GM23248 (cell line): ENCODE measurements around the gene ITGB6. TPM values are rescaled to one million over a fixed set of nuclear protein-coding genes. Genes with fewer than 3 reads are reported as not detected.
A peak's percentile ranks its signal among the peaks of the same experiment; 100 is the strongest.
"Not testable (repeated sequence)": the region's sequence is repeated elsewhere in the genome, so short reads cannot be mapped to it uniquely, and the experiment has no call there.

Source experiments
- DNase-seq: peaks from one replicate; pipeline ENCODE4 v3.0.0-alpha.2; 2015
- H2AFZ ChIP-seq: fragments of 200-600 bp; sonication (generic); 2 replicates; pipeline ENCODE4 v1.6.1; 2016; ENCODE audit warnings: antibody characterized with exemption
- H3F3A ChIP-seq: fragments of 200-600 bp; sonication (generic); 2 replicates; pipeline ENCODE4 v1.6.1; 2016; ENCODE audit warnings: mild to moderate bottlenecking, antibody characterized with exemption, mixed run types; ENCODE audit not compliant: insufficient read depth
- H3K27ac ChIP-seq: fragments of 200-600 bp; sonication (generic); 2 replicates; pipeline ENCODE4 v1.5.1; 2016; ENCODE audit warnings: mild to moderate bottlenecking
- H3K27me3 ChIP-seq: fragments of 200-600 bp; sonication (generic); replicated peaks from 2 replicates; pipeline ENCODE4 v1.6.1; 2016; ENCODE audit warnings: mild to moderate bottlenecking; ENCODE audit not compliant: insufficient read depth
- H3K36me3 ChIP-seq: fragments of 200-600 bp; sonication (generic); 2 replicates; pipeline ENCODE4 v1.6.1; 2016; ENCODE audit warnings: low read depth, mild to moderate bottlenecking
- H3K4me1 ChIP-seq: fragments of 200-600 bp; sonication (generic); 2 replicates; pipeline ENCODE4 v1.6.1; 2016; ENCODE audit warnings: mild to moderate bottlenecking; ENCODE audit not compliant: insufficient read depth
- H3K4me2 ChIP-seq: fragments of 200-600 bp; sonication (generic); one replicate; pipeline ENCODE4 v1.6.1; 2016; ENCODE audit warnings: mild to moderate bottlenecking; ENCODE audit not compliant: unreplicated experiment
- H3K4me3 ChIP-seq: fragments of 200-600 bp; sonication (generic); 2 replicates; pipeline ENCODE4 v1.5.1; 2016; ENCODE audit warnings: mild to moderate bottlenecking
- H3K79me2 ChIP-seq: fragments of 200-600 bp; sonication (generic); 2 replicates; pipeline ENCODE4 v1.6.1; 2016; ENCODE audit warnings: mild to moderate bottlenecking; ENCODE audit not compliant: insufficient read depth
- H3K9ac ChIP-seq: fragments of 200-600 bp; sonication (generic); 2 replicates; pipeline ENCODE4 v1.6.1; 2016; ENCODE audit warnings: mild to moderate bottlenecking
- H3K9me2 ChIP-seq: fragments of 200-600 bp; sonication (generic); 2 replicates; pipeline ENCODE4 v1.6.1; 2016; ENCODE audit warnings: mixed run types, mild to moderate bottlenecking, moderate library complexity; ENCODE audit not compliant: insufficient read depth
- H3K9me3 ChIP-seq: fragments of 200-600 bp; sonication (generic); one replicate; pipeline ENCODE4 v1.6.1; 2017; ENCODE audit warnings: low read depth
- H4K20me1 ChIP-seq: fragments of 200-600 bp; sonication (generic); 2 replicates; pipeline ENCODE4 v1.6.0; 2016; ENCODE audit not compliant: insufficient read depth
- EZH2 ChIP-seq: fragments of 200-600 bp; sonication (generic); IDR thresholded peaks from 2 replicates; pipeline ENCODE4 v1.6.1; 2018; ENCODE audit warnings: antibody characterized with exemption, mild to moderate bottlenecking; ENCODE audit not compliant: insufficient read depth, poor library complexity, severe bottlenecking
- EZH2phosphoT487 ChIP-seq: fragments of 200-600 bp; sonication (generic); IDR thresholded peaks from 2 replicates; pipeline ENCODE4 v1.6.1; 2018; ENCODE audit warnings: antibody characterized with exemption, moderate library complexity, mild to moderate bottlenecking, low read depth; ENCODE audit not compliant: insufficient read depth
- WGBS, 2 experiments: methylation state at CpG; one replicate each; pipeline ENCODE4 v1.1.6; 2015 to 2017; ENCODE audit warnings: low lambda C conversion rate in 2 of 2, low coverage in 1 of 2; ENCODE audit errors: missing lambda C conversion rate in 2 of 2; 5-methylcytosine and 5-hydroxymethylcytosine counted together
- in situ Hi-C: fragments of 300-500 bp; cut with MboI; formaldehyde crosslinking; loops from 2 replicates; pipeline ENCODE4 v1.15.0; 2020
- polyA plus RNA-seq: library from polyadenylated mRNA; unstranded; fragments of >200 nt; fragmentation: Nextera tagmentation; extraction: Ambion mirVana; gene quantifications from 2 replicates; pipeline ENCODE4 v1.2.1, GENCODE V29; 2016
- total RNA-seq: library from RNA; depleted of rRNA; stranded (reverse); fragments of >200 nt; shearing (Covaris generic); gene quantifications from 2 replicates; pipeline ENCODE4 v1.2.3, GENCODE V29; 2014

The ITGB6 gene
- total and polyA plus RNA-seq, 2 experiments from 2014 or later, result 0.05 TPM; not detected in 1

DNA sequence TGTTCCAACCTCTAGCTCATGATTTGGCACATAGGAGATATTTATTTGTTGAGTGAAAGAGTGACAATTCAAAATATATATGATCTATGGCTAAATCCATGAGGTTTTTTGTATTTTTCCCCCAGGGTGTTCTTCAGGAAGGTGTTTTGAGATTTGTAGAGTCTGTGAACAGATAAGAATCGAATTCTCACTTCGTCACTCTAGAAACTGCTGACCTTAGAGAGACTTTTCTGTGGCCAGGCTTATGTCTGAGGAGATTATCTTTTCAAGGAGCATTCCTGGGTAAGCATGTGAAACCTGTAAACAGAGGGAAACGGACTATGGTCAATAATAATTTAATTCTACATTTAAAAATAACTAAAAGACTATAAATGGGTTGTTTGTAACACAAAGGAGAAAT lies 849 bp upstream of the ITGB6 start:
- Histone ChIP-seq H3K9me2 (no peaks in the 10 kb centered on the region), H3K9ac (no peak overlapping the region), H3K36me3 (no peaks in the 10 kb centered on the region), H2AFZ (no peak overlapping the region), H3K4me2 (no peak overlapping the region), H3K27me3 (no peaks in the 10 kb centered on the region), H3K79me2 (no peaks in the 10 kb centered on the region), H3F3A (peaks cover 17% of the 10 kb centered on the region), H3K9me3 (no peaks in the 10 kb centered on the region), H3K27ac (no peak overlapping the region), H3K4me3 (no peak overlapping the region), H3K4me1 (peaks cover 18% of the 10 kb centered on the region), H4K20me1 (no peaks in the 10 kb centered on the region)
- in situ Hi-C loops, result no loop called here
- no peak for DNase-seq
- WGBS, 2 experiments, result 93 to 94% methylated on average over 3 of the region's 3 CpGs
- TF ChIP-seq EZH2phosphoT487, result no peak
- no peak for TF ChIP-seq EZH2

DNA sequence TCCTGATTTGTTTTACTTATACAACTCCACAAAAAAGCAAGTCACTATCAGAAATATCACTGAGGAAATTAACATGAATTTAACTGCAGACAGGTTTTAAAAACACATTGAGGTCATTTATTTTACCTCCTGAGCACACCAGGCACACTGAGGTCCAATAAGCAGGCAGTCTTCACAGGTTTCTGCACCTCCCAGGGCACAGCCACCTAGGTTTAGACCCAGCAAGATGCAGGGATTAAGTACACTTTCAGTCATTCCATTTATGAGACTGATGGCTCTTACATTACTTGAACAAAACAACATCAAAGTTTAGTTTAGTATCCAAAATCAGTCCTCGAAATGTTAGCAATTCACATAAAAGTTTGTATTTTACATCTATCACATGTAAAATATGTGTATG lies 1.0 kb downstream of the ITGB6 start:
- H2AFZ ChIP-seq, result no peak overlapping the region
- H3K27me3 ChIP-seq, result no peaks in the 10 kb centered on the region
- no peak for DNase-seq
- TF ChIP-seq EZH2 (no peak), EZH2phosphoT487 (no peak)
- no peak overlapping the region for H3K4me2 ChIP-seq
- H4K20me1 ChIP-seq, result no peaks in the 10 kb centered on the region
- H3K9ac ChIP-seq, result no peak overlapping the region
- in situ Hi-C loops, result no loop called here
- no peaks in the 10 kb centered on the region for H3K9me3 ChIP-seq
- no peak overlapping the region for H3K4me3 ChIP-seq
- H3K4me1 ChIP-seq, result 0 out of 2 replicates have a peak, but pooled peaks cover under 1% of the 10 kb centered on the region
- no peaks in the 10 kb centered on the region for H3K36me3 ChIP-seq
- H3F3A ChIP-seq, result 0 out of 2 replicates have a peak, but pooled peaks cover under 1% of the 10 kb centered on the region
- H3K9me2 ChIP-seq, result no peaks in the 10 kb centered on the region
- 85 to 95% methylated on average over 1 of the region's 1 CpG for WGBS, 2 experiments
- H3K27ac ChIP-seq, result no peak overlapping the region
- H3K79me2 ChIP-seq, result no peaks in the 10 kb centered on the region

DNA sequence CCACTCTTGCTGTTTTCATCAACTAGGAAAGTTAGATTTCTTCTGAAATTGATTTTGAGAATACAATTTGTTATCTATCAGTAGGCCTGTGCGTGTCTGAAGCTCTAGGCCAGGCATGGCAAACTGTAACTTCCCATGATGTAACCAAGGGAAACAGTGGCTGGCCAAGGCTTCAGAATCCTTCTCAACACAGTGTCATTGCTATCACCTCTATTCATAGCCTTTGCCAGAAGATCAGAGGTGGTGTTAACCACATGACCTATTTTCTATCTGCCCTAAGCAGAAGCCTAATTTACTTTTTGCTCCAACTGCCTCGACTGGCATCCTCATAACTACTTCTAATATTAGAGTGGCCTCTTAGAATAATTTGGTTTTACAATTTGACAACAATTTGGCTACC lies 2.5 kb downstream of the ITGB6 start:
- DNase-seq, result no peak
- no peak overlapping the region for H3K9ac ChIP-seq
- H3K9me3 ChIP-seq, result no peaks in the 10 kb centered on the region
- in situ Hi-C loops, result no loop called here
- H3K27ac ChIP-seq, result no peak overlapping the region
- no peaks in the 10 kb centered on the region for H3K27me3 ChIP-seq
- no peak overlapping the region for H3K4me2 ChIP-seq
- no peaks in the 10 kb centered on the region for H3K79me2 ChIP-seq
- 87 to 88% methylated on average over 2 of the region's 2 CpGs for whole genome bisulfite sequencing, 2 experiments
- TF ChIP-seq EZH2phosphoT487, result no peak
- TF ChIP-seq EZH2, result no peak
- no peaks in the 10 kb centered on the region for H3K9me2 ChIP-seq
- H3F3A ChIP-seq, result no peaks in the 10 kb centered on the region
- no peaks in the 10 kb centered on the region for H4K20me1 ChIP-seq
- no peaks in the 10 kb centered on the region for H3K4me1 ChIP-seq
- H3K4me3 ChIP-seq, result no peak overlapping the region
- no peak overlapping the region for H2AFZ ChIP-seq
- no peaks in the 10 kb centered on the region for H3K36me3 ChIP-seq

DNA sequence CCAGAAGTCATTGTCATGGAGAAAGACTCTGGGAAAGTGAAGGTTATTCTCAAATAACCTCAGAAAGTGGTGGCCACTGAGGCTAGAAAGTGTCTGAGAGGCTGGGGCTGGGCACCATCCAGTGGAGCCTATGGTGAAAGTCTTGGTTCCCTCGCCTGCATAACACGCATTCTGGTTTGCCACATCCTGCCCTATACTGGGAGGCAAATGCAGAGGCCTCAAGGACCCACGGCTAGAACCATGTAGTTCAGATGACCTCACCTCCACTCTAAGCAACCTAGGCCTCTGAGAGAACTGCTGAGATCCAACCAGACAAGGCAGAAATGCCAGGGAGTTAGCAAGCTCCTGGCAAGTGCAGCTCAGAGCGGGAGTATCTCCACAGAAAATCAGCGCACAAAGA lies 5.1 kb downstream of the ITGB6 start:
- Histone ChIP-seq H3K79me2 (no peaks in the 10 kb centered on the region), H2AFZ (no peak overlapping the region), H3K27ac (no peak overlapping the region), H3K4me3 (no peak overlapping the region), H3K36me3 (no peaks in the 10 kb centered on the region), H3K9me3 (no peaks in the 10 kb centered on the region), H3K4me1 (no peaks in the 10 kb centered on the region), H3K9me2 (peaks cover 3% of the 10 kb centered on the region; the same call in 1 of the 2 replicates), H3F3A (no peaks in the 10 kb centered on the region), H4K20me1 (no peaks in the 10 kb centered on the region), H3K27me3 (no peaks in the 10 kb centered on the region), H3K4me2 (no peak overlapping the region), H3K9ac (no peak overlapping the region)
- in situ Hi-C loops, result no loop called here
- no peak for DNase-seq
- TF ChIP-seq EZH2phosphoT487 (no peak), EZH2 (no peak)
- 85 to 92% methylated on average over 5 of the region's 5 CpGs for WGBS, 2 experiments

DNA sequence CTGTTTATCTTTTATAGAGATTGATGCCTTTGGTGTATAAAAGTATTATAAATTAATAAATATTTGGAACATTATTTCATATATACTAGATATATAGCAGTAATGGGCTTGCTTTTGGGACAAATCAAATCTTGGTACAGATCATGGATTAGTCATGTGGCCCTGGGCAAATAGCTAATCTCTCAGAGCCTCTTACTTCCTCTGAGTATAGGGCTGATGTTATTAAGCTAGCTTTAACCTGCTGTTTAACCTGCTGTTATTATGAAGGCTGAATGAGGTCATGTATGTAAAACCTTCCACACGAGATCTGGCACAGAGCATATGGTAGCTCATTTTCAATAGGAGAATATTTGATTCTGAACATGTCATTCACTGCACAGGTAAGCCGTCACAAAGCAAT lies 5.7 kb downstream of the ITGB6 start:
- Histone ChIP-seq H3K36me3 (no peaks in the 10 kb centered on the region), H4K20me1 (no peaks in the 10 kb centered on the region), H3K9me3 (no peaks in the 10 kb centered on the region), H3F3A (no peaks in the 10 kb centered on the region), H3K4me1 (no peaks in the 10 kb centered on the region), H3K4me3 (no peak overlapping the region), H3K4me2 (no peak overlapping the region), H3K9ac (no peak overlapping the region), H2AFZ (no peak overlapping the region), H3K9me2 (peaks cover 3% of the 10 kb centered on the region; the same call in 1 of the 2 replicates), H3K79me2 (no peaks in the 10 kb centered on the region), H3K27me3 (no peaks in the 10 kb centered on the region), H3K27ac (no peak overlapping the region)
- peak; percentile 24 for DNase-seq
- TF ChIP-seq EZH2, result no peak
- no peak for TF ChIP-seq EZH2phosphoT487
- in situ Hi-C loops, result no loop called here
- 83 to 89% methylated on average over 2 of the region's 2 CpGs for whole genome bisulfite sequencing, 2 experiments

DNA sequence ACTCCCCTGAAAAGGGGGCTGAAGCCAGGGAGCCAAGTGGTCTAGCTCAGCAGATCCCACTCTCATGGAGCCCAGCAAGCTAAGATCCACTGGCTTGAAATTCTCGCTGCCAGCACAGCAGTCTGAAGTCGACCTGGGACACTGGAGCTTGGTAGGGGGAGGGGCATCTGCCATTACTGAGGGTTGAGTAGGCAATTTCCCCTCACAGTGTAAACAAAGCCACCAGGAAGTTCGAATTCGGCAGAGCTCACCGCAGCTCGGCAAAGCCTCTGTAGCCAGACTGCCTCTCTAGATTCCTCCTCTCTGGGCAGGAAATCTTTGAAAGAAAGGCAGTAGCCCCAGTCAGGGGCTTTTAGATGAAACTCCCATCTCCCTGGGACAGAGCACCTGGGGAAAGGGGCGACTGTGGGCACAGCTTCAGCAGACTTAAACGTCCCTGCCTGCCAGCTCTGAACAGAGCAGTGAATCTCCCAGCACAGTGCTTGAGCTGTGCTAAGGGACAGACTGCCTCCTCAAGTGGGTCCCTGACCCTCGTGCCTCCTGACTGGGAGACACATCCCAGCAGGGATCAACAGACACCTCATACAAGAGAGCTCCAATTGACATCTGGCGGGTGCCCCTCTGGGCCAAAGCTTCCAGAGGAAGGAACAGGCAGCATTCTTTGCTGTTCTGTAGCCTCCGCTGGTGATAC lies 18.8 kb downstream of the ITGB6 start:
- H3K9me3 ChIP-seq, H3K27me3 ChIP-seq, H3K4me1 ChIP-seq, H3K36me3 ChIP-seq, in situ Hi-C loops, H3K9me2 ChIP-seq, H4K20me1 ChIP-seq, H3K27ac ChIP-seq, H3K79me2 ChIP-seq, H3K4me3 ChIP-seq, H3F3A ChIP-seq: not testable (repeated sequence)
- Histone ChIP-seq H2AFZ (peak overlapping the region; percentile 87), H3K4me2 (peak overlapping the region; percentile 28), H3K9ac (peak overlapping the region; percentile 48)
- WGBS, 2 experiments, result 42 to 49% methylated on average over 11 of the region's 11 CpGs
- peak; percentile 37 for DNase-seq

DNA sequence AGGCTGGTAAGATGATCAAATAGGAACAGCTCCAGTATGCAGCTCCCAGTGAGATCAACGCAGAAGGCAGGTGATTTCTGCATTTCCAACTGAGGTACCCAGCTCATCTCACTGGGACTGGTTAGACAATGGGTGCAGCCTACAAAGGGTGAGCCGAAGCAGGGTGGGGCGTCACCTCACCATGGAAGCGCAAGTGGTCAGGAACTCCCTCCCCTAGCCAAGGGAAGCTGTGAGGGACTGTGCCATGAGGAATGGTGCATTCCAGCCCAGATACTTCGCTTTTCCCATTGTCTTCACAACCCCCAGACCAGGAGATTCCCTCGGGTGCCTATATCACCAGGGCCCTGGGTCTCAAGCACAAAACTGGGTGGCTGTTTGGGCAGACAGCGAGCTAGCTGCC lies 19.4 kb downstream of the ITGB6 start:
- H3K9me3 ChIP-seq, H3K36me3 ChIP-seq, H3K4me3 ChIP-seq, H3K27me3 ChIP-seq, H3K4me1 ChIP-seq, H3K9ac ChIP-seq, H3K27ac ChIP-seq, H3K9me2 ChIP-seq, in situ Hi-C loops, H3K4me2 ChIP-seq, H3F3A ChIP-seq, H4K20me1 ChIP-seq, H3K79me2 ChIP-seq, DNase-seq: not testable (repeated sequence)
- WGBS, 2 experiments, result 89 to 91% methylated on average over 7 of the region's 7 CpGs
- peak overlapping the region; percentile 87 for H2AFZ ChIP-seq
